Activated T-cell treated with anti-CD3 and anti-CD28 coated beads for 1 hour (primary cell): ENCODE results near the gene SCMH1.
"Not testable (repeated sequence)": the region's sequence is repeated elsewhere in the genome, so short reads cannot be mapped to it uniquely, and the experiment has no call there.

Source experiments
- DNase-seq: peaks from one replicate; pipeline ENCODE4 v3.0.0-alpha.2; 2020; ENCODE audit warnings: low read depth

Gene SCMH1

DNA sequence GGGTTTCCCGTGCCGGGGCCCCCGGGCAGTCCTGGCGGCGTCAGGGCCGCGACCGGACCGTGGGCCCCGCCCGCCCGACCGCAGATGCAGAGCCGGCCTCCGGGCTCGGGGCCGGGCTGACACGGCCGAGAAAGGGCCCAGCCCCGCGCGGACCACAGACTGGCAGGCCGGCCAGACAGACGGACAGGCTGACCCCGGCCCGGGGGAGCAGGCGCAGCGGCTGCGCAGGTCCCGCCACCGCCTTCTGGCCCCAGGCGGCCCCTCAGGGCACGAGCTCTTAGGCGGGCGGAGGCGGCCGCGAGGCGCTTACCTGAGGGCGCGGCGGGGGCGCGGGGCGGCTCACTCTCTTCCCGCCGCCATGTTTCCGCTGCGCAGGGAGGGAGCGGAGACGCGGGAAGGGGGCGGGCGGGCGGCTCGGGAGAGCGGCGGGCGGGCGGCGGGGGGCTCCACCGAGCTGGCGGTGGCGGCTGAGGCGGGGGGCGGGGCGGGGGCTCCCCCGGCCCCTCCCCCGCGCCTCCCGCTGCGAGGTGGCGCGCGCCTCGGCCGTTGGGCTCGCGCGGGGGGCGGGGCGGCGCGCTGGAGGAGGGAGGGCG, at the start of gene SCMH1:
SCMH1 (minus strand) TSS at position 558 of the 593 bp plus-strand sequence. CDS start 56,173 bp downstream, outside the sequence.
- peak; percentile 48 for DNase-seq

DNA sequence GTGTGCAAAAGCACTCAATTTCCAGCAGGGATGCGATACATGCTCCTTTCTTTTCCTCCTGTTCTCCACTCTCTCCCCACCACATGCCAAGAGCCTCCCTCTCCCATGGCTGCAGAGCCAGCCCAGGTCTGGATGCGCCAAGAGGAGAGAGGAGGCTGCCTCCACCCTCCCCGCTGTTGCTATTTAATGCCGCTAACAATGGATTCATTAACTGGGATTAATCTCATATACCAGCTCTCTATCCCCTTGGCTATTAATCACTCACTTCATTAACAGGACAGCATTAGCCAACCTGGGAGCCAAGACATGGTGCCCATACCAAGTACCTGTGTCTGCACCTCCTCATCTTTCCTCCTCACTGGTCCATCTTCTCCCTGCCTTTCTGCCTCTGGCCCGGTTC, 49.1 kb upstream of the SCMH1 start:
- no peak for DNase-seq

DNA sequence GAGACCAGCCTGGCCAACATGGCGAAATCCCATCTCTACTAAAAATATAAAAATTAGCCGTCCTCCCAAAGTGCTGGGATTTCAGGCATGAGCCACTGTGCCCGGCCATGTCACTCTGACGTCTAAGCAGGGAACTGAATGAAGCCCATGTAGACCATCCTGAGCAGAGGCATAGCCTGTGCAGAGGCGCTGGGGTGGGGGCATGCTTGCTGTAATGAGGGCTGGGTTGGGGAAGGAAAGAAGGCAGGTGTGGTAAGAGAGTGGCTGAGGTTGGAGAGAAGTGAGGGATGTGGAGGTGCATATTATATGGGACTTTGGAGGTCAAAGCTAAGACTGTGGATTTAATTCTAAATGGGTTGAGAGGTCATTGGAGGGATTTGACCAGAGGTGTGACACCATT, 47.1 kb upstream of the SCMH1 start:
- no peak for DNase-seq

DNA sequence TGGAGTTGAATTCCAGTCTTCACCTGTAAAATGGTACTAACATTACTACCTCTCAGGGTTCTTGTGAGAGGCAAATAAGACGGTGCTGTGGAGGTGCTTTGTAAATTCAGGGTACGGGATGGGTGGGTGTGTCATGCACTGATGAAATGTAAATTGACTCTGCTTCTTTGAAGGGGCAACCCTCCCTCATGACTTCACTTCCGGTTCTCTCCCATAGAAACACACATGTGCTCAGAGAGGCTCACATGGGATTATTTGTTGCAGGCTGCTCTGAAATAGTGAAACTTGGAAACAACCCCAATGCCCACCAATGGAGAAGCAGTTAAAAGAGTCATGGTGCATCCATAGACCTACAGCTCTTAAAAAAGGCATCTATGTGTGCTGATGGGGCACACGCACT, 44.9 kb upstream of the SCMH1 start:
- DNase-seq, result no peak

DNA sequence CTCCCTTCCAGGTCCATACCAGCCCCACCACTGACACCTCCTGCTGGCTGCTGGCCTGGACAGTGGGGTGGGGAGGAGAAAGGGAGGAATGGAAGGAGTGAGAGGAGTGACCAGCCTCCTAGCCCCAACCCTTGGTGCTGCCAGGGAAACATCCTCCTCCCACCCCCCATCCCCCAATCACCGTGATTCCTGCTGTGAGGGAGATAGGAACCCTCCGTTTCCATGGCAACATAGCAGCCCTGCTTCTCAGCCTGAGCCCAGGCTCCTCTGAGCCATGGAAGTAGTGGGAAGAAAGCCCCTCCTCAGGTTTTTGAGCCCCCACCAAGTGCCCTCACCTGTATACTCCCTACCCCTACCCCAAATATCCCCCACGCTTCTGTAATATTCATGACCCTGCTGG, 44.4 kb upstream of the SCMH1 start:
- DNase-seq, result no peak

DNA sequence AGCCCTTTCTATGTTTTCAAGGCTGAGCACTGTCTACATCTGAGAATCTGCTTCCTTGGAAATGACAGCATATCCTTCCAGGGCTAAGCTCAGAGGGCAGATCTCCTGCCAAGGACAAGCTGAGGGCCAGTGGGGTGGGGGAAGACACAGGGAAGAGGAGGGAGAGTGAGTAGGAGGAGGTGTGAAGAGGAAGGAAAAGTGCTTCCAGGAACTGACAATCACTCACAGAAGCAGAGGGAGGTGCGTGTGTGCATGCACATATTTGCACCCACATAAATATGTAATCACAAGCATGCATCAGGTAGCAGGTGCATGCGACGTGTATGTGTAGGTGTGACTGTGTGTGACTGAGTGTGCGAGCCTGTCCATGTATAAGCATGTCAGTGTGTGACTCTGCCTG, 43.7 kb upstream of the SCMH1 start:
- no peak for DNase-seq

DNA sequence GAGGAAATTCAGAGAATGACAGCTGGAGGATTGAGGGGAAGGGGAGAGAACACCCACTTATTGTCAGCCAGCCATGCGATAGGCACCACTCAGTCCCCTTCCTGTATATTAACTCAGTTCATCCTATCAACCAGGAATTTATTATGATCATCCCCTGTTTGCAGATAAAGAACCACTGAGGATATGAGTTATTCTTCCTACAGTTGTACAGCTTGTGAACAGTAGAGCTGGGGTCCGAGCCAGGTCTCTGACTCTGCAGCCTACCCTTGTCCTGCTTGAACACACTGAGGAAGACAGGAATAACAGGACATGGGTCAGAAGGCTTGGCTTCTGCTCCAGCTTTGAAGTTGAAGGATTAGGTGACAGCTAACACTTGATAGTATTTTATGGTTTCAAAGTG, 42.0 kb upstream of the SCMH1 start:
- no peak for DNase-seq

DNA sequence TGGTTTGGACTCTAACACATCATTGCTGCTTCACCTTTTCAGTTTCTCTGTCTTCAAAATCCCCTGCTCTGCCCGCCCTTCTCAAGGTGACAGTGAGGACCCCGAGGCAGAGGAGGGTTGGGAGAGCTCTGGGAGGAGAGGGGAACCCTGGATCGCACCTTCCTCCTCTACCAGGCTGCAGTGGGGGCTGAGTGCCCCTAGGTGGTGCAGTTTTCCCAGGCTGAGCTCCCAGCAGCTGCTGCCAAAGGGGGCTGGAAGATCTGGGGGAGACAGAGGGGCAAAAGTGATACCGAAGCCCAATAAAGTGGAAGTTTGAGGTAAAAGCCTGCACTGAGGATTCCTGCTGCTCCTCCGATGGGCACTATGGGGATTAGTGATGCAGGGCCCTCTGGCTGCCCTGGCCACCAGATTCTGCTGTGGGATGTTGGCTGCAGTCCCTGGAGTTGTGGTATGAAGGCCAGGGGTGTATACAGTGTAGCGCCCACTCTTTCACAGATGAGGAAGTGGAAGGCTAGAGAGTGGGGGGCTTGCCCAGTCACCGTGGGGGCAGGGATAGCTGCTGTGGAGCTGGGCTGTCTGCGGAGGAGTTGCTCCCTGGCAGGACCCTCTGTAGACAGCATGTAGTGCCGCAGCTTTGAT, 40.7 kb upstream of the SCMH1 start:
- DNase-seq, result peak; percentile 5

DNA sequence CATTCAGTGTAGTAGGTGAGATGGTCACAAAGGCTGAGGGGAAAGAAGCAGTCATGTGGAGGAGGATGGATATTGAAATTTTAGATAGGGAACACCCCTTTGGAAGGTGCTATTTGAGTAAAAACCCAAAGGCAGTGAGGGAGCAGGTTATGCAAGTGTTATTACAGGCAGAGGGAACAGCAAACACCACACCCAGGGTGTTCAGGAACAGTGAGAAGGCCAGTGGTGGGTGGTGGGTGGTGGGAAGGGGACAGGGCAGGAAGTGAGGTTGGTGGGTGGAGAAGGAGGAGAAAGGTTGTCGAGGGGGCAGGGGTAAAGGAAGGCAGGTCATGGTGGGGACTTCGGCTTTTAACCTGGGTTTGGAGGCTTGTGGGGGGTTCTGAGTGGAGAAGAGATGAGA, 39.2 kb upstream of the SCMH1 start:
- DNase-seq, result no peak

DNA sequence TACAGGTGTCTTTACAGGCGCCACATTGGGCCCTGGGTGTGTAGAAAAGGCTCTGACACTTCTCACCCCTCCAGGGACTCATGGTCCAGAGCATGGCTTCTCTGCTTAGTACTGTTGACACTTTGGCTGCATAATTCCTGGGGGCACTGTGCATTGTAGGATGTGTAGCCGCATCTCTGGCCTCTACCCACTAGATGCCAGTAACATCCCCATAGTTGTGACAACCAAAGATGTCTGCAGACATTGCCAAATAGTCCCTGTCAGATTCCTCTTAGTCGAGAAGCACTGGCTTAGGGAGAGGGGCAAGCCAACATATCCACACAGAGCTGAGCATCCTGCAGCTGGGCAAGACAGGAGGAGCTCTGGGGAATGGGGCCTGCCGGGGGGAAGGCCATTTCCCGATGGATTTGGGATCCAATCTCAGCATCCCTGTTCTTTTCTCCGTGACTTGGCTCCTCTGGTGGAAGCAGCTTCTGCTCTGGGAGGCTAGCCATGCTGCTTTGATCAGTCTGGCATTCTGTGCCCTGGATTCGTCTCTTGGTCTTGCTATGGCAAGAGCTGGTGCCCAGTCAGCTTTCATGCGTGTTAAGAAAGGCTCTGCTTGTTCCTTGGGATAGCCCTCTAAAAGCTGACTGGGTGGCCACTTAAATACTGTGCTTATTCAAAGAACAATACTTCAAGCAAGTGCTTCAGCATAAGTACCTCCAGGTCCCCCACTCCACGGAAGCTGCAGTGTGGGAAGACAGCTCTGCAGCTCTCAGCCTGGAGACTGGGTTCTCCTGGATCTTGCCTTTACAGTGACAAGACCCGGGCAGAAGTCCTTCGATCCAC, 38.3 kb upstream of the SCMH1 start:
- DNase-seq, result no peak

DNA sequence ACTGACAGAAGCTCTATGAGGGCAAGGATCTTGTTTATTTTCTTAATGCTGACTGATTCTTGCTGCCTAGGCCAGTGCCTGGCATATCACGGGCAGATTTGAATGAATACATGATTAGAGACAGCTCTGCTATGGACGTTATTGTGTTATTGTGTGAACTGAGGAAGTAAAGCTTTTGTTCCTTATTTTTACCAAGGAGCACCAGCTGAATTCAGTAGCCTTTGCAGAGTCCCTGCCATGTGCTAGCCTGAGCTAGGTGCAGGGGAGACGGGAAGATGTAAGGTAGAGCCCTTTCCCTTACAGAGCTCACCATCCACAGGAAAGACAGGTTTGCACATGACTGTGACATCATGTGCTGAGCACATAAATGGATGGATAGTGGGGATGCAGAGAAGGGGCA, 36.0 kb upstream of the SCMH1 start:
- no peak for DNase-seq

DNA sequence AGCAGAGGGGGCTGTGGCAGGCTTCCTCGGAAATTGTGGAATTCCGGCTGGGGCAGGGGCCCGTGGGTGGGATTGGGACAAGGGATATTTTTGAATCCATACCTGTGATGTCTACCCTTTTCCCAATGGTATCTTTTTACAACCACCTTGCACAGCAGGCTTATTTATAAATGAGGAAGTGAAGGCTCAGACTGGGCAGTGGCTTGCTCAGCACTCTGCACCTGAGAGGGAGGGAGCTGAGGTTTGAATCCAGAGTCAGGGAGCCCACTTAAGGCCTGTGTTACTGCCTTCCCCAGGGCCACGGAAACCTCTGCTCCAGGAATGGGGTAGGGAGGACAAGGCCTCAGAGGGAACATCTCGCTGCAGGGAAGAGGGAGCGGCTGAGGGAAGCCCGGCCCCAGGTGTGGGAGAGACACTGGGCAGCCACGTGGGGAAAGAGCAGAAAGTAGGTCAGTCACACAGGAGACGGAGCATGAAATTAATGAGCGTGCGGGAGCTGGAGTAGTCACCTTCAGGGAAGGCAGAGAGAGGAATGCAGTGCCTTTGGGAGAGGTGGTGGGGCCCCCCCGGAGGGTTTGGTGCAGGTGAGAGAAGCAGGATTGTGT, 35.4 kb upstream of the SCMH1 start:
- no peak for DNase-seq

DNA sequence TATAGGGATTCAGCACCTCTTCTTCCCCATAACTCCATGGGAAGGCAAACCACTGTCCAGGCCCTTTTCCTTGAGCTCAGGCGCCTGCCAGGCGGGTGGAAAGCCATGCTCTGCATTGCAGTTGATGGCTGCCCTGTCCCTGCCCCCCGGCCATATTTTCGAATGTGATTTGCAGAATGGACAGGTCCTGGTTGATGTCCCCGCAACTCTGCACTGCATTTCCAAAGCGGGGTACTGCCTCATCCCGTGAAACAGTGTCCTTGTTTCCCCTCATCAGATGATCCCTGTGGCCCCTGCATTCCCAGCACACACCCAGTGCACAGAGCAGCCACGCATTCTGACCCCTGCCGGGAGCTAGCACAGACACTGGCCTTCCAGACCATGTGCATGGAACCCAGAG, 33.7 kb upstream of the SCMH1 start:
- DNase-seq, result no peak

DNA sequence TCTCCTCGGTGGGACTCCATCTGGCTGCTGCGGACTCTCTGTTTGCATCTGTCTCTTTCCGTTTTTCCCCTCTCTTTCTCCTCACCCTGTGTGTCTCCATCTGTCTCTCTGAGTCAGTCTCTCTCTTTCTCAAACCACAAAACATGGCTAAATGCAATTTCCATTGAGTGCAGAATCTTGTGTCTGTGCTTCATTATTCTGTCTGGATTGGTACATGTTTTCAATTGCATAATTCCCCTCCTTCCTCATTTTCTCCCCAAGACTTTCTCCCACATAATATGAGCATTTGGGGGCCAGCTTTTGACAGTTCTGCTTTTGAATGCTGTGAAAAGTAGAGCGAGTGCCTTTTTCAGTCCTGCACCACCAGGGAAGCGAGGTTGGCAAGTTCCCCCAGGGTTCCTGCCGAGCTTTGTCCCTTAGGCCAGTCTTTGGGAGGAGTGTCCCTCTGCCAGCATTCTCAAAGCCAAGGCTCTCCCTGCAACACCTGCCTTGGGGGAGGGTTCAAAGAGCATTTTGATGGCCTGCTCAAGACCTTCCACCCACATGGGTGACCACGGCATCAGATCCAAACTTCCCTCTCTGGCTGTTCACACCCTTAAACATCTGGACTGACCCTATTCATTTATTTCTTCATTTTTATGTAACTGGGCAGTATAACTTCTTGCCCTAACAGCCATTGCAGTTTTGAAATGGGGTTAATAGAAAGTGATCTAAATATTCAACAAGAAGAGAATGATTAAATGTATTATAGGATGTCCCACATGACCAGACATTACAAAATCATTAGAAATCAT, 32.8 kb upstream of the SCMH1 start:
- DNase-seq, result no peak

DNA sequence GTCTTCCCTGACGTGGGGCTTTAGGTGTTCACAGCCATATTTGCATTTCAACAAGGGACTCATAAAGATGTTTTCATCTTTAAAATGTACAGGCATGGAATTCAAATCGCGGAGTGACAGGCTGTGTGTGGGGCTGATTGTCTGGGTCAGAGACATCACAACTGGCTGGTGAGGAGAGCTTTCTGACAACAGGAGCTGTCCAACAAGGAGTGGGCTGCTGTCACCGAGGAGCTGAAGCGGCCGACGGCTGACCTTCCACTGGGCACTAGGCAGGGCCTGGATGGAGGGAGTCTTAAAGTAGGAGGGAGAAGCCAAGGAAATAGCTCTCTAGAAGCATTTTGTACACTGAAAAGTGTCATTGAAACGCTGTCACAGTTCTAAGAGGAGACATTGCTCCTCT, 30.5 kb upstream of the SCMH1 start:
- no peak for DNase-seq

DNA sequence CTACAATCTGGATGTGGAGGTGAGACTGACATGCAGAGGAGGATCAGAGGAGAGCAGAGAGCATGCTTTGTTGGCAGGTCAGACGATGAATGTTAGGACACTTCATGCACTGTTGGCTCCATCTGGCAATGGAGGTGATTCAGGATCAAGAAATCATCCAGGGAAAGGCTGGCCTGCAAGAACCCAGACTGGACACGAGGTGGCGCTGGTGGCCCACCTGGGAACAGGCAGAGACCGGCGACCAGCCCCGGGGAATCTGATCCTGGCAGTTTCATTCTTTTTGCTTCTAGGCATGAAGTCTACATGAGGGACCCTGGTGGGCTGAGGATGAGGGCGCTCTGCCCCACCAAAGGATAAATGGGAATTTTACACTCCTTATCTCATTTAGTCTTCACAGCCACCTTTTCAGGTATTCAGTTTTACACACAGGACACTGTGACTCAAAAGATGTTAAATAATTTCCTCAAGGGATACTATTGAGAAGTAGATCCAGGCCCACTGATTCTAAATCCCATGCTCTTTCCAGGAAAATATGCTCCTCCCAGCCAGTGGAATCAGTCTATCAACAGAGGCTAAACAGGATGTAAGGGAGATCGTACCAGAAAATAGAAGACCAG, 26.2 kb upstream of the SCMH1 start:
- DNase-seq, result peak; percentile 59

DNA sequence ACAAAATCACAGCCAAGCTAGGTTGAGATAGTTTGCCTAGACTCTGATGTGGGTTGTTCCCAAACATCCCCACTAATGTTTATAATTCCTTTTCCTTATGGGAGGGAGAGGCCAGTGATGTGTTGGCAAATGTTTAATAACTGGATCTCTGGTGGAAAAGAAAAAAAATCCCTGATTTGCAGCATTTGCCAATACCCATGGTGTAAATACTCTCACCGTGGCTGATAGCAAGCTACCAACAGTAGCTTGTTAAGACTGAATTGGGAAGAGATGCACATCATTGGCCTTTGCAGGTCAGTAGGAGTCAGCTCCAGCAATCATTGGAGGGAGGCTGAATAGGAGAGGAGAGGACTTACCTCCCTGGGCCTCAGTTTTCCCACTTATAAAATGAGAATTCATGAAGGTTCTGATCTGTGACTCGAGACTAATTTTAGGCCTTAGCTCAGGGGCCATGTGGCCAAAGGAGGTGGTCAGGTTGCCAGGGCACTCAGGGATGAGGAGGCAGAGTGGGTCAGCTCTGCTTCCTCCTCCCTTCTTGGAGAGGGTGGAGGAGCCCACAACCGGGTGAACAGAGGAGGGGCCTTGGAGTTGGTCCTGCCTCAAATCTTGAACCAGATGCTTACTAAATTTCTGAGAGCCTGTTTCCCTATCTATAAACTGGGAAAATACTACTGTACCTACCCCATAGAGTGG, 20.0 kb upstream of the SCMH1 start:
- DNase-seq, result no peak

DNA sequence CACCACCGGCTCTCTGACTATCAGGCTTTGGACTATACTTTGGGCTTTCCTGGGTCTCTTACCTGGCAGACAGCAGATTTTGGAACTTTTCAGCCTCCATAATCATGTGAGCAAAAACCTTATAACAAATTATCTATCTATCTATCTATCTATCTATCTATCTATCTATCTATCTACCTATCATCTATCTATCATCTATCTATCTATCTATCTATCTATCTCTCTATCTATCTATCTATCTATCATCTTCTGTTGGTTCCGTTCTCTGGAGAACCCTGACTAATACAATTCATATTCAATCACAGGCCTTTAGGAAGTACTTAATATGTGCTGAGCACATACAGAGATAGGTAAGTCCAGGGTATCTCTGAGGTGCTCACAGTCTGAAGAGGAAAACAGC, 18.7 kb upstream of the SCMH1 start:
- DNase-seq, result no peak

DNA sequence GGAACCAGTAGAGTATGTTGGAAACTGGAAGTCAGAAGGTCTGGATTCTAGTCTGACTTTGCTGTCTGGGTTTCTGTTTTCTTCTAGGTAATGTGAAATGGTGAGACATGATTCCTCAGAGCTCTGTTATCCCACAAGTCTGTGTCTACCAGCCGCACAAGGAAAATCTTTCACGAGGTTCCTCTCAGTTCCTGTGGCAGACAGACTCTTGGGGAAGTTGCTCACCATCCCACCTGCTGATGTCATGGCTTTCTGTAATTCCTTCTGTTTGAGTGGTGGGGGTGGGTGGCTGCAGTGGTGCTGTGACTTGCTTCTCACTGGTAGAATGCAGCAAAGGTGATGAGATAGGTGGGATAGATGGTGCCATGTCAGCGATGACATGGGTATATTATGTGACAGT, 17.1 kb upstream of the SCMH1 start:
- no peak for DNase-seq

DNA sequence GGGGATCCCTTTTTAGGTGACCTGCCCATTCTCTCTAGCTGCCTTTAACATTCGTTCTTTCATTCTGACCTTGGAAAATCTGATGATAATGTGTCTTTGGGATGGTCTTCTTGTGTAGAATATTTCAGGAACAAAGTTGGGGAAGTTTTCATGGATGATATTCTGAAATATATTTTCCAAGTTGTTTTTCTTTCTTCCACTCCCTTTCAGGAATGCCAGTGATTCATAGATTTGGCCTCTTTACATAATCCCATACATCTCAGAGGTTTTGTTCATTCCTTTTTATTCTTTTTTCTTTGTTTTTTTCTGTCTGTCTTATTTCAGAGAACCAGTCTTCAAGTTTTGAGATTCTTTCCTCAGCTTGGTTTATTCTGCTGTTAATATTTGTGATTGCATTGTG, 13.9 kb upstream of the SCMH1 start:
- no peak for DNase-seq

DNA sequence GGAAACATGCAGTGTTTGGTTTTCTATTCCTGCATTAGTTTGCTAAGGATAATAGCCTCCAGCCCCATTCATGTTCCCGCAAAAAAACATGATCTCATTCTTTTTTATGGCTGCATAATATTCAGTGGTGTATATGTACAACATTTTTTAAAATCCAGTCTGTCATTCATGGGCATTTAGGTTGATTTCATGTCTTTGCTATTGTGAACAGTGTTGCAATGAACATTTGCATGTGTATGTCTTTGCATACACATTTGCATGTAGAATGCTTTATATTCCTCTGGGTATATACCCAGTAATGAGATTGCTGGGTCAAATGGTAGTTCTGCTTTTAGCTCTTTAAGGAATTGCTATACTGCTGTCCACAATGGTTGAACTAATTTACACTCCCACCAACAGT, 9.0 kb upstream of the SCMH1 start:
- not testable (repeated sequence) for DNase-seq
